ENCODE measurements around the gene USP36. TPM values are rescaled to one million over a fixed set of nuclear protein-coding genes. Genes with fewer than 3 reads are reported as not detected.
"Not testable (repeated sequence)": the region's sequence is repeated elsewhere in the genome, so short reads cannot be mapped to it uniquely, and the experiment has no call there.

USP36 gene
- total RNA-seq, 2 experiments from 2014 or later = 87.8 to 94.3 TPM

DNA sequence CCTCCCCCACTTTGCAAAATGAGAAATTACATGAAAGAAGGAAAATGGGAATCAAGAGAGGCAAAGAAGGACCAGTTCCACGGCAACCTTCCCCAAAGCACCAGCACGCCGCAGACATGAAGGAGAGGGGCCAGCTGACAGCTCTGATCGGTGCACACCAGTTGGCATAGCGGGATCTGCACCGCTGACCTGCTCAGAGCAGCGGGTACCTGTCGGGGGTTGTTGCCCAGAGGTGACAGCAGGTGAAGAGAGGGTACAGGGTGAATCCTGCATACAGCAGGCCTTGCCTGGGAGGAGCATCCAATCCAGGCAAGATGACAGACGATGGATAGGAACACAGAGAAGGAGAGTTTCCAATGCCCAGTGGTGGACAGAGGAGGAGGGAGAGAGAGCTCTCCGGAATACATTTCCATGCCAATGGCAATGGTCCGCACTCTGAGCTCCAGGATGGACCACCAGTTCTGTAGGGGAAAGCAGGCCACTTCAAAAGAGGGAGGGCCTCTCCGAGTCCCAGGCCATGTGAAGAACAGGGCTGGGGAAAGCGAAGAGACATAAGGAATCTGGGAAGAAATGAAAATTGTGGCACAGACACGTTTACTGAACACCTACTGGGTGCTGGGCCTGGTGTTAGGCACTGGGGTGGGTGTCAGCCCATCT lies 38.4 kb upstream of the USP36 start:
- peak overlapping the region; percentile 74 for H3K27ac Mint-ChIP-seq
- H3K36me3 Mint-ChIP-seq = no peaks in the 10 kb centered on the region
- POLR2A ChIA-PET = no interaction called here
- H3K27me3 Mint-ChIP-seq = no peaks in the 10 kb centered on the region
- ATAC-seq (ENCODE audit: low read depth) (no peak), DNase-seq (no peak)
- H3K9me3 Mint-ChIP-seq = no peaks in the 10 kb centered on the region
- H3K4me1 Mint-ChIP-seq = peaks cover 18% of the 10 kb centered on the region
- H3K4me3 Mint-ChIP-seq = peak overlapping the region; percentile 67

DNA sequence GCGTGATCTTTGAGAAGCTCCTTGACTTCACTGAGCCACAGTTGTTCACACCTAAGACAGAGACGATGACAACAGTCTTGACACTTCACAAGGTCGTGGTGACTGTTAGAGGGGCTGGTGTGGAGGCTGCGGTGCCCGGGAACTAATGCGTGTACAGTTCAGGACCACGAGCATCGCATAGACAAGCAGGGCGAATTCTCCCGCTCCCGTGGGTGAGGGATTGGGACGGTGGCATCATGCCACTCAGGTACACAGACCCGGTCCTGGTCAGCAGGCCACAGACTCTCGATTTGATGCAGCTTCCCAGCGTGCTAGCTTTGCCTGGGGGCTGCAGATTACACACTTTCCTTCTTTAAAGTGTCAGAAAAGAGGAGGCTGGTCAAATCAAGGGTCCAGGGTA lies 37.6 kb upstream of the USP36 start:
- H3K27ac Mint-ChIP-seq = no peak overlapping the region
- peaks cover 18% of the 10 kb centered on the region for H3K4me1 Mint-ChIP-seq
- H3K27me3 Mint-ChIP-seq = no peaks in the 10 kb centered on the region
- H3K36me3 Mint-ChIP-seq = no peaks in the 10 kb centered on the region
- peak overlapping the region; percentile 56 for H3K4me3 Mint-ChIP-seq
- ATAC-seq (ENCODE audit: low read depth) (no peak), DNase-seq (no peak)
- POLR2A ChIA-PET = no interaction called here
- no peaks in the 10 kb centered on the region for H3K9me3 Mint-ChIP-seq

DNA sequence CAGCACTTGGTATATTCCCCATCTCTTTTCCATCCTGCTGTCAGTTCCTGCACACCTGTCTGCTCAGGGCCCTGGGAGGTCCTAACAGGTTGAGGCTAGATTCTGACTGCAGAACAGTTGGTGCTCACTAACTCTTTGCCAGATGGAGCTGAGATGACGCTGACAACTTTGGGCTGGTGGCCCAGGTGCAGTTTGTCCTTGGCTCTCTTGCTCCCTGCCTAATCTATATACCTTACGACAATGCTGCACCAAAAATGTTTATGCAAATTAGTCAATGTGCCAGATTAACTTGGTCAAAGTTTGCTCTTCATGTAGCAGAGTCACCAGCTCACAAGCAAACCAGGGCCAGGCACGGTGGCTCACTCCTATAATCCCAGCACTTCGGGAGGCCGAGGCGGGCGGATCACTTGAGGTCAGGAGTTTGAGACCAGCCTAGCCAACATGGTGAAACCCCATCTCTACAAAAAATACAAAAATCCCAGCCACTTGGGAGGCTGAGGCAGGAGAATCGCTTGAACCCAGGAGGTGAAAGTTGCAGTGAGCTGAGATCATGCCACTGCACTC lies 36.4 kb upstream of the USP36 start:
- POLR2A ChIA-PET = interaction anchor here (0.6 kb wide), 1 partner anchor 1414 kb away, joined by 3 read pairs; no protein-coding TSS in a partner anchor
- DNase-seq; H3K27ac Mint-ChIP-seq; ATAC-seq (ENCODE audit: low read depth); H3K9me3 Mint-ChIP-seq; H3K36me3 Mint-ChIP-seq; H3K27me3 Mint-ChIP-seq; H3K4me3 Mint-ChIP-seq: not testable (repeated sequence)
- H3K4me1 Mint-ChIP-seq = peaks cover 14% of the 10 kb centered on the region

GRCh38 chr17:78876094-78876597 lies 35.5 kb upstream of the USP36 start:
- Mint-ChIP-seq H3K36me3 (no peaks in the 10 kb centered on the region), H3K4me1 (peaks cover 14% of the 10 kb centered on the region), H3K4me3 (no peak overlapping the region), H3K9me3 (no peaks in the 10 kb centered on the region), H3K27ac (no peak overlapping the region), H3K27me3 (no peaks in the 10 kb centered on the region)
- ATAC-seq (ENCODE audit: low read depth) (no peak), DNase-seq (no peak)
- POLR2A ChIA-PET = interaction anchor here (0.6 kb wide), 1 partner anchor 1415 kb away, joined by 3 read pairs; no protein-coding TSS in a partner anchor

- no peak for DNase-seq
- H3K27me3 Mint-ChIP-seq = no peaks in the 10 kb centered on the region
- no peak overlapping the region for H3K27ac Mint-ChIP-seq
- H3K9me3 Mint-ChIP-seq = no peaks in the 10 kb centered on the region
- peaks cover 14% of the 10 kb centered on the region for H3K4me1 Mint-ChIP-seq
- no peaks in the 10 kb centered on the region for H3K36me3 Mint-ChIP-seq
- H3K4me3 Mint-ChIP-seq = no peak overlapping the region
- no peak for ATAC-seq (ENCODE audit: low read depth)
- POLR2A ChIA-PET = no interaction called here
These were observed 34.9 kb upstream of the USP36 start for GRCh38 chr17:78875363-78876093.

GRCh38 chr17:78873519-78874340 lies 33.1 kb upstream of the USP36 start:
- no peak for ATAC-seq (ENCODE audit: low read depth)
- POLR2A ChIA-PET = no interaction called here
- no peaks in the 10 kb centered on the region for H3K9me3 Mint-ChIP-seq
- no peaks in the 10 kb centered on the region for H3K27me3 Mint-ChIP-seq
- peaks cover 1% of the 10 kb centered on the region for H3K4me1 Mint-ChIP-seq
- DNase-seq = no peak
- no peak overlapping the region for H3K4me3 Mint-ChIP-seq
- no peak overlapping the region for H3K27ac Mint-ChIP-seq
- H3K36me3 Mint-ChIP-seq = no peaks in the 10 kb centered on the region

DNA sequence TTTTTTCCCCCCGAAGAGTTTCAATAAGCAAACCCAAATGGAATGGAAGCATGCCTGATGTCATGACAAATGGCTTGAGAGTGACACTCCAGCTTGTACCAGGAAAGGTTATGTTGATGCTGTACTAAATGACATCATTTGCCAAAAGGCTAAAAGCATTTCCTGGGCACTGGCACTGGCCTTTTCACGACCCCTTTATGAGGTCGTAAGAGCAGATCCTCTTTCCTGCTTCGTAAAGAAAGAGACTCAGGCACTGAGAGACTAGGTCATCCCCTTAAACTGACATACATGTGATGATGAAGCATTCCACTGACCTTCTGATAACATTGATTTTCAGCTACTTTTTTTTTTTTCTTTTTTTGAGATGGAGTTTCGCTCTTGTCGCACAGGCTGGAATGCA lies 31.9 kb upstream of the USP36 start:
- H3K27ac Mint-ChIP-seq = no peak overlapping the region
- H3K4me3 Mint-ChIP-seq = no peak overlapping the region

DNA sequence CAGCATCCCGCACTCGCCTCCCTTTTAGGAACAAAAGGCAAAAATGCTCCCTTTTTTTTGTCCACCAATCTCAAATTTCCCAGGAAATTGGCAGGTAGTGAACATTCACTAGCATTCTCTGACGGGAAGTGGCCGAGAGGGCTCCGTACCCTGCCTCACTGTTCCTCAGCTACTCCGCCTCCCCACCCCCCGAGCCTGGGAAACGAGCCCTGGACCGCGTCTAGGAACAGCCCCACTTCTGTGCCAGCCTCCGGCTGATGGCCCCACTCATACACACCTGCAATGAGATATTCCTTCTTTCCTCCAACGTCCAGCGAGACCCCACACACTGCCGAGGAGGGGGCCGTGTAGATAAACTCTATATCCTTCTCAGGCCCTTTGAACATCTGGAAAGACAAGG lies 30.0 kb upstream of the USP36 start:
- Mint-ChIP-seq H3K4me3 (no peak overlapping the region), H3K36me3 (no peaks in the 10 kb centered on the region), H3K4me1 (no peaks in the 10 kb centered on the region), H3K27me3 (no peaks in the 10 kb centered on the region), H3K27ac (no peak overlapping the region), H3K9me3 (no peaks in the 10 kb centered on the region)
- ATAC-seq (ENCODE audit: low read depth) (no peak), DNase-seq (no peak)
- POLR2A ChIA-PET = no interaction called here

More for the DNA sequence above, 31.9 kb upstream of the USP36 start:
- ATAC-seq (ENCODE audit: low read depth) (no peak), DNase-seq (no peak)
- Mint-ChIP-seq H3K27me3 (no peaks in the 10 kb centered on the region), H3K36me3 (no peaks in the 10 kb centered on the region), H3K4me1 (no peaks in the 10 kb centered on the region), H3K9me3 (no peaks in the 10 kb centered on the region)
- POLR2A ChIA-PET = no interaction called here

- H3K4me3 Mint-ChIP-seq = no peak overlapping the region
- DNase-seq (no peak), ATAC-seq (ENCODE audit: low read depth) (no peak)
- POLR2A ChIA-PET = no interaction called here
- no peaks in the 10 kb centered on the region for H3K27me3 Mint-ChIP-seq
- H3K27ac Mint-ChIP-seq = no peak overlapping the region
- peaks cover 1% of the 10 kb centered on the region for H3K4me1 Mint-ChIP-seq
- no peaks in the 10 kb centered on the region for H3K36me3 Mint-ChIP-seq
- no peaks in the 10 kb centered on the region for H3K9me3 Mint-ChIP-seq
These were observed 27.8 kb upstream of the USP36 start for GRCh38 chr17:78868391-78868790.

DNA sequence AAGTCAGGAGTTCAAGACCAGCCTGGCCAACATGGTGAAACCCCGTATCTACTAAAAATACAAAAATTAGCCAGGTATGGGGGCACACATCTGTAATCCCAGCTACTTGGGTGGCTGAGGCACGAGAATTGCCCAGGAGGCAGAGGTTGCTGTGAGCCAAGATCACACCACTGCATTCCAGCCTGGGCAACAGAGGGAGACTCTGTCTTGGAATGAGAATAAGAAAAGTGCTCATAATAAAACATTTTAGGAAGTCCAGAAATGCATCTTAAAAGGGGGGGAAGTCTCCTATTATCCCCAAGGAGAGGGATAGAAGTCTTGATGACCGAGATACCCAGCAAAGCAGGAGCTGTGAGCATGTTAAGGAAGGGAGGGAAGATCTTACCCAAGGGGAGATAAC lies 26.4 kb upstream of the USP36 start:
- H3K9me3 Mint-ChIP-seq; DNase-seq; H3K27me3 Mint-ChIP-seq; ATAC-seq (ENCODE audit: low read depth); H3K27ac Mint-ChIP-seq; H3K4me1 Mint-ChIP-seq; H3K36me3 Mint-ChIP-seq; POLR2A ChIA-PET; H3K4me3 Mint-ChIP-seq: not testable (repeated sequence)

- no peaks in the 10 kb centered on the region for H3K9me3 Mint-ChIP-seq
- H3K27me3 Mint-ChIP-seq = no peaks in the 10 kb centered on the region
- H3K27ac Mint-ChIP-seq = no peak overlapping the region
- H3K36me3 Mint-ChIP-seq = no peaks in the 10 kb centered on the region
- peak; percentile 73 for DNase-seq
- peak; percentile 79 for ATAC-seq (ENCODE audit: low read depth)
- peaks cover 1% of the 10 kb centered on the region for H3K4me1 Mint-ChIP-seq
- no peak overlapping the region for H3K4me3 Mint-ChIP-seq
- POLR2A ChIA-PET = interaction anchor here (0.7 kb wide), 1 partner anchor 15 kb away, joined by 3 read pairs; no protein-coding TSS in a partner anchor
These were observed 25.2 kb upstream of the USP36 start for GRCh38 chr17:78865682-78866390.

GRCh38 chr17:78864117-78864516 lies 23.5 kb upstream of the USP36 start:
- H3K4me1 Mint-ChIP-seq = peaks cover 1% of the 10 kb centered on the region
- no peak for ATAC-seq (ENCODE audit: low read depth)
- no peaks in the 10 kb centered on the region for H3K27me3 Mint-ChIP-seq
- no peak overlapping the region for H3K4me3 Mint-ChIP-seq
- POLR2A ChIA-PET = no interaction called here
- H3K9me3 Mint-ChIP-seq = no peaks in the 10 kb centered on the region
- no peak for DNase-seq
- no peaks in the 10 kb centered on the region for H3K36me3 Mint-ChIP-seq
- H3K27ac Mint-ChIP-seq = no peak overlapping the region

Data from activated naive CD8-positive, alpha-beta T cell treated with anti-CD3 and anti-CD28 coated beads, Interleukin-2, amount 10 ng/mL, durations not matched to agents 7 days and 5 days (primary cell).